Esophagus muscularis mucosa (tissue), 3 donors: ENCODE data around the gene SRSF9.

ENCODE experiments used
- POLR2A ChIP-seq: fragments of 450-650 bp; IDR thresholded peaks from one replicate; pipeline ENCODE4 v1.6.1; 2017; ENCODE audit warnings: antibody characterized with exemption, moderate library complexity, mild to moderate bottlenecking, low read depth
- TF ChIP-seq, protein P1 (sequence below), 3 experiments: fragments of 200-600 bp in 2 of 3; fragments of 450-650 bp in 1 of 3; sonication (generic) in 2 of 3; IDR thresholded peaks; one replicate each; pipeline ENCODE4 v1.5.1; 2017 to 2019; ENCODE audit warnings: antibody characterized with exemption in 3 of 3, mild to moderate bottlenecking in 2 of 3, moderate library complexity in 1 of 3

DNA sequence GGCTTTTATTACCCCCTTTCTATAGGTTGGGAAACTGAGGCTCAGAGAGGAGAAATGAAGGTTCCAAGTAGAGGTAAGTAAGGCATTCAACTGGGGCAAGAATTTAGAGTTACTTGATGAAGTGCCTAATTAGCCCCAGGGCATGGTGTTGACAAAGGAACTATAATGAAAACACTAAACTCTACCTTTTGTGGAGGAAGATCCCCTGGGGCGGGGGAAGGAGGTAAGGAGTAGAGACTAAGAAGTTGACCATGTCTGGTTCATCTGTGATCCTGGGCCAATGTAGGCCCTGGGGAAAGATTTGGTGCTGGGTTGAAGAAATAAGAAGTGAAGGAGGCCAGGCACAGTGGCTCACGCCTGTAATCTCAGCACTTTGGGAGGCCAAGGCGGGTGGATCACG lies 47.8 kb downstream of the SRSF9 start:
- TF ChIP-seq, protein P1, sequence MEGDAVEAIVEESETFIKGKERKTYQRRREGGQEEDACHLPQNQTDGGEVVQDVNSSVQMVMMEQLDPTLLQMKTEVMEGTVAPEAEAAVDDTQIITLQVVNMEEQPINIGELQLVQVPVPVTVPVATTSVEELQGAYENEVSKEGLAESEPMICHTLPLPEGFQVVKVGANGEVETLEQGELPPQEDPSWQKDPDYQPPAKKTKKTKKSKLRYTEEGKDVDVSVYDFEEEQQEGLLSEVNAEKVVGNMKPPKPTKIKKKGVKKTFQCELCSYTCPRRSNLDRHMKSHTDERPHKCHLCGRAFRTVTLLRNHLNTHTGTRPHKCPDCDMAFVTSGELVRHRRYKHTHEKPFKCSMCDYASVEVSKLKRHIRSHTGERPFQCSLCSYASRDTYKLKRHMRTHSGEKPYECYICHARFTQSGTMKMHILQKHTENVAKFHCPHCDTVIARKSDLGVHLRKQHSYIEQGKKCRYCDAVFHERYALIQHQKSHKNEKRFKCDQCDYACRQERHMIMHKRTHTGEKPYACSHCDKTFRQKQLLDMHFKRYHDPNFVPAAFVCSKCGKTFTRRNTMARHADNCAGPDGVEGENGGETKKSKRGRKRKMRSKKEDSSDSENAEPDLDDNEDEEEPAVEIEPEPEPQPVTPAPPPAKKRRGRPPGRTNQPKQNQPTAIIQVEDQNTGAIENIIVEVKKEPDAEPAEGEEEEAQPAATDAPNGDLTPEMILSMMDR (IDR thresholded peaks at IDR 0.05): no peak
- no peak for TF ChIP-seq POLR2A
